A549 (cell line): ENCODE measurements around the gene DERL3.

Experiments
- HEYL ChIP-seq: fragments of 250-450 bp; sonication (Bioruptor Pico); IDR thresholded peaks from 2 replicates; pipeline ENCODE4 v1.8.0; 2021; ENCODE audit warnings: mild to moderate bottlenecking, moderate library complexity
- MAZ ChIP-seq: fragments of 150-350 bp; IDR thresholded peaks from 2 replicates; pipeline ENCODE4 v1.6.1; 2014; ENCODE audit warnings: antibody characterized with exemption, low read depth, low read length, borderline replicate concordance

DNA sequence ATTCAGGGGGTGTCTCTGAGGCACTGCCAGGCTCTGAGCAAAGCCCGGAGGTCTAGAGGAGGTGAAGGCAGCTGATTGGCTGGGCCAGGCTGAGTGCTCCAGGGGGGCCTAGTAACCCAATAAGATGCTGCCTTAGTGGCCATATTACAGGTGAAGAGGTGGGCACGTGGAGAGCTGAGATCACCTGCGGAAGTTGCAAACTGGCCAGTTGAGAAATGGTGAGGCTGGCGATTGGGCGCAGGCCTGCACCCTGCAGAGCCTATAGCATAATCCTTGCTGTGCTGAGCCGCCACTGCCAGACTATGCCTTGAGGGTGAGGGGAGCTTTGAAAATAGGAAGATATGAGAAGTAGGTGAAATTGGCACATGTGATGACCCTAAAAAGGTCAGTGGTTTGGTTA lies 21.7 kb downstream of the DERL3 start:
- TF ChIP-seq MAZ (no peak), HEYL (no peak)
